Gastrocnemius medialis (tissue), 4 donors: ENCODE results near the gene AMBP. TPM values are rescaled to one million over a fixed set of nuclear protein-coding genes. Genes with fewer than 3 reads are reported as not detected.

Experiments used
- ATAC-seq, 2 donors: fragments of 150-250 bp; one replicate each; pipeline ENCODE4 v1.9.1; 2016
- DNase-seq, 2 donors: peaks; one replicate each; pipeline ENCODE4 v3.0.0-alpha.2; 2019
- H3K27ac ChIP-seq, 4 donors: fragments of 200-600 bp; sonication (generic); 1 replicate in 1 of 4; 2 replicates in 3 of 4; pipeline ENCODE4 v1.5.1; 2016 to 2018; ENCODE audit warnings: mild to moderate bottlenecking in 2 of 4, moderate library complexity in 1 of 4
- H3K27me3 ChIP-seq, 3 donors: fragments of 200-600 bp; sonication (generic) in 2 of 3; 1 replicate in 1 of 3; 2 replicates in 2 of 3; pipeline versions ENCODE4 v1.5.1 to v1.6.0; 2016 to 2019; ENCODE audit warnings: mild to moderate bottlenecking in 1 of 3, moderate library complexity in 1 of 3
- H3K36me3 ChIP-seq, 2 donors: fragments of 200-600 bp; sonication (generic) in 1 of 2; one replicate each; pipeline ENCODE4 v1.5.1; 2017 to 2018
- H3K4me1 ChIP-seq, 2 donors: fragments of 200-600 bp; sonication (generic) in 1 of 2; one replicate each; pipeline ENCODE4 v1.5.1; 2016 to 2017; ENCODE audit warnings: mild to moderate bottlenecking in 2 of 2
- H3K4me3 ChIP-seq, 4 donors: fragments of 200-600 bp; sonication (generic) in 3 of 4; 1 replicate in 1 of 4; 2 replicates in 3 of 4; pipeline ENCODE4 v1.5.1; 2016 to 2019; ENCODE audit warnings: mild to moderate bottlenecking in 2 of 4
- H3K9me3 ChIP-seq, 3 donors: fragments of 200-600 bp; sonication (generic) in 2 of 3; 1 replicate in 1 of 3; 2 replicates in 2 of 3; pipeline ENCODE4 v1.5.1; 2016 to 2019
- POLR2A ChIP-seq, 2 donors: fragments of 450-650 bp; IDR thresholded peaks; one replicate each; pipeline ENCODE4 v1.6.1; 2017; ENCODE audit warnings: antibody characterized with exemption in 2 of 2, mild to moderate bottlenecking in 2 of 2, moderate library complexity in 2 of 2
- in situ Hi-C, 4 donors: fragments of 200-750 bp; cut with MboI; loops; one replicate each; pipeline versions ENCODE4 v1.15.0 to v1.8.0; 2017; ENCODE audit warnings: low sequenced_read_pairs in 4 of 4
- intact Hi-C: fragments of 100-400 bp; cut with DNase I; formaldehyde crosslinking; loops from one replicate; pipeline ENCODE4 v1.15.1; 2023; ENCODE audit warnings: low total_unique reads
- total RNA-seq, 4 donors: library from RNA; depleted of rRNA; stranded (reverse); fragments of >200 nt; gene quantifications; one replicate each; pipeline versions ENCODE4 v1.1.0 to v1.2.3, GENCODE V29; 2016
- TF ChIP-seq, protein P1 (sequence below), 5 experiments: fragments of 450-650 bp in 3 of 5; fragments of 200-600 bp in 2 of 5; sonication (generic) in 2 of 5; IDR thresholded peaks in 4 of 5; conservative IDR thresholded peaks in 1 of 5; 1 replicate in 4 of 5; 2 replicates in 1 of 5; pipeline ENCODE4 v1.5.1; 2016 to 2019; ENCODE audit warnings: antibody characterized with exemption in 5 of 5, mild to moderate bottlenecking in 3 of 5, moderate library complexity in 3 of 5

The AMBP gene
- total RNA-seq, 4 donors from 2014 or later, result 3.2 to 7.2 TPM; not detected in 2

DNA sequence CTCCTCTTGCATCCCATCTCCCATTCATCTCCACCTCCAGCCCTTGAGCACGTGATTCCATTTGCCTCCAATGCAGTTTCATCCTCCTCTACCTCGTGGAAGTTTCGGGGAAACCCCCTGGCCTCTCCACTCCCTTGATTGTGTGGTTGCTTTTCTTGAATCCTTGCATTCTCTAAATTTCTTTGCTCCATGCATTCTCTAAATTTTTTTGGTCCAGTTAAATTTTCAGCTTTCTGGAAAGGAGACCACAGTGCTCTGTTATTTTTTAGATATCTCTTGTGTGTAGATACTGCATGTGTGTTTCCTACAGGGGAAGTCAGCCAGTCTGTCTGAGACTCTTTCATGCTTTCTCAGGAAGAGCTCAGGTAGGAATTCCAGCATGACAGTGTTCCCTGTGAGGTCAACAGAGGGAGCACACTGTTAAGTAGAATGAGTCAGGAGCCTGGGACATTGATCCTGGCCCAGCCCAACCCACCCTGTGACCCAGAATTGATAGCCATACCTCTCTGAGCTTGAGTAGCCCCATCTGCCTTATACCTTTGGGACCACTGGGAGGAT is 52.8 kb downstream of the AMBP start:
- intact Hi-C loops (no loop called here), in situ Hi-C loops (loop anchor here in 2 of 4 donors (25.0 kb wide), 2 partner anchors 213 to 338 kb away; no protein-coding TSS in a partner anchor)
- H3K36me3 ChIP-seq, result no peaks in the 10 kb centered on the region
- no peaks in the 10 kb centered on the region for H3K27me3 ChIP-seq
- no peaks in the 10 kb centered on the region for H3K4me1 ChIP-seq
- no peak overlapping the region for H3K27ac ChIP-seq
- no peak overlapping the region for H3K4me3 ChIP-seq
- TF ChIP-seq, protein P1, sequence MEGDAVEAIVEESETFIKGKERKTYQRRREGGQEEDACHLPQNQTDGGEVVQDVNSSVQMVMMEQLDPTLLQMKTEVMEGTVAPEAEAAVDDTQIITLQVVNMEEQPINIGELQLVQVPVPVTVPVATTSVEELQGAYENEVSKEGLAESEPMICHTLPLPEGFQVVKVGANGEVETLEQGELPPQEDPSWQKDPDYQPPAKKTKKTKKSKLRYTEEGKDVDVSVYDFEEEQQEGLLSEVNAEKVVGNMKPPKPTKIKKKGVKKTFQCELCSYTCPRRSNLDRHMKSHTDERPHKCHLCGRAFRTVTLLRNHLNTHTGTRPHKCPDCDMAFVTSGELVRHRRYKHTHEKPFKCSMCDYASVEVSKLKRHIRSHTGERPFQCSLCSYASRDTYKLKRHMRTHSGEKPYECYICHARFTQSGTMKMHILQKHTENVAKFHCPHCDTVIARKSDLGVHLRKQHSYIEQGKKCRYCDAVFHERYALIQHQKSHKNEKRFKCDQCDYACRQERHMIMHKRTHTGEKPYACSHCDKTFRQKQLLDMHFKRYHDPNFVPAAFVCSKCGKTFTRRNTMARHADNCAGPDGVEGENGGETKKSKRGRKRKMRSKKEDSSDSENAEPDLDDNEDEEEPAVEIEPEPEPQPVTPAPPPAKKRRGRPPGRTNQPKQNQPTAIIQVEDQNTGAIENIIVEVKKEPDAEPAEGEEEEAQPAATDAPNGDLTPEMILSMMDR (IDR thresholded peaks at IDR 0.05 in 4 of 5, conservative IDR thresholded peaks at IDR 0.05 in 1 of 5), result no peak
- no peak for TF ChIP-seq POLR2A (IDR thresholded peaks at IDR 0.05)
- DNase-seq (no peak), ATAC-seq (no peak)
- H3K9me3 ChIP-seq, result peaks cover 0 to 4% (median 2%) of the 10 kb centered on the region in 3 donors

- in situ Hi-C loops (no loop called here), intact Hi-C loops (no loop called here)
- Histone ChIP-seq H3K27me3 (no peaks in the 10 kb centered on the region), H3K27ac (no peak overlapping the region), H3K4me3 (no peak overlapping the region), H3K36me3 (no peaks in the 10 kb centered on the region), H3K4me1 (no peaks in the 10 kb centered on the region), H3K9me3 (peaks cover 0 to 4% (median 2%) of the 10 kb centered on the region in 3 donors)
- no peak for TF ChIP-seq POLR2A (IDR thresholded peaks at IDR 0.05)
- TF ChIP-seq, protein P1 (IDR thresholded peaks at IDR 0.05 in 4 of 5, conservative IDR thresholded peaks at IDR 0.05 in 1 of 5), result no peak
- no peak for ATAC-seq
- no peak for DNase-seq
Observed at GRCh38 chr9:114023961-114024360, 54.1 kb downstream of the AMBP start.

- in situ Hi-C loops, result no loop called here
- ATAC-seq (no peak), DNase-seq (no peak)
- no peaks in the 10 kb centered on the region for H3K36me3 ChIP-seq
- H3K27ac ChIP-seq, result no peak overlapping the region
- H3K27me3 ChIP-seq, result no peaks in the 10 kb centered on the region
- TF ChIP-seq, protein P1 (IDR thresholded peaks at IDR 0.05 in 4 of 5, conservative IDR thresholded peaks at IDR 0.05 in 1 of 5), result no peak
- TF ChIP-seq POLR2A (IDR thresholded peaks at IDR 0.05), result no peak
- no peak overlapping the region for H3K4me3 ChIP-seq
- intact Hi-C loops, result no loop called here
- peaks cover 0 to 4% (median 2%) of the 10 kb centered on the region in 3 donors for H3K9me3 ChIP-seq
- H3K4me1 ChIP-seq, result no peaks in the 10 kb centered on the region
Observed at GRCh38 chr9:114021578-114021977, 56.5 kb downstream of the AMBP start.

DNA sequence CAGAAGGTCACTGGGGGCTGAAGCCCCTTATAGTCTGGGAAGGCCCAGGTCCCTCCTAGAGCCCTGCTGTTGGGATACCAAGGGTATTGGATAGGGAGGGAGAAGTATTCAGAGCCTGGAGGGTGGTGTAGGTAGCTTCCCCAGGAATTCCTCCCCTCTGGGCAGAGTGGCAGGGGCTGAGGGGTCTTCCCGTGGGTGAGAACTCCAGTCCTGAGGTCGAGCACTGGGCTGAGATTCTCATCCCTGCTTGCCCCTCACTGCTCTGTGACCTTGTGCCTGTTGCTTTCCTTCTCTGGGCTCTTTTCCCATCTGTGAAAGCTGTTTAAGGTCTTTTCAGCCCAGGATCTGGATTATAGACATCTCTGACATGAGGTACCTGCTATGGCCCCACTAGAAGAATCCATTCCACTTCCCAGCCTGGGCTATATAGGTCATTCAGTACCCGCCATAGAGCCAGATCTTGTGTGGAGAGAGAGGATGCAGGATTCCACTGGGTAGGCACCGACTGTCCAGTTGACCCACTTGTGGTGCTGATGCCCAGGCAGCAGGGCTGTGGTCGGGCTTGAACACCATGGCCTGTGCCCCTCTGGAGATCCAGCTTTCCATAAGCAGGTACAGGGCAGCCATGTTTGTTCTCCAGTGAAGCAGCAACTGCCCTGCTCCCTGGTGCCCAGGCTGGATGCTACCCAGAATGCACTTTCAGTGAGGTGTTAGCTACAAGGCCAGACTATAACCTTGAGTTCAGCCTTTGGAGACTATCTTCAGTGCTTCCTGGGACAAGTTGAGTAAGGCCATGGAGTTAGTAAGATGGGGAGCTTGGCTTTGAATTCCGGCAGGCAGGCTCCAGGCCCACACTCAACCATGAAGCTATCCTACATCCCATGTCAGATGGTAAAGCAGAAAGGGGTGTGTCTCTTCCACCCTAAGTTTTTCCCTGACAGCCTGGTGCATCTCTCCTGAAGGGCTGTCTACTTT is 60.1 kb downstream of the AMBP start:
- DNase-seq, result no peak
- no peak overlapping the region for H3K4me3 ChIP-seq
- H3K27me3 ChIP-seq, result no peaks in the 10 kb centered on the region
- TF ChIP-seq POLR2A (IDR thresholded peaks at IDR 0.05), result no peak
- TF ChIP-seq, protein P1 (IDR thresholded peaks at IDR 0.05 in 4 of 5, conservative IDR thresholded peaks at IDR 0.05 in 1 of 5), result no peak
- in situ Hi-C loops (no loop called here), intact Hi-C loops (no loop called here)
- peaks cover 0 to 2% (median 0%) of the 10 kb centered on the region in 3 donors for H3K9me3 ChIP-seq
- no peaks in the 10 kb centered on the region for H3K4me1 ChIP-seq
- no peak overlapping the region for H3K27ac ChIP-seq
- H3K36me3 ChIP-seq, result no peaks in the 10 kb centered on the region
- ATAC-seq, result no peak
